ENCODE measurements around the gene FHOD1. TPM values are rescaled to one million over a fixed set of nuclear protein-coding genes. Genes with fewer than 3 reads are reported as not detected.

The FHOD1 gene
- total RNA-seq, 1 experiment from 2014 or later, result 37.2 TPM

DNA sequence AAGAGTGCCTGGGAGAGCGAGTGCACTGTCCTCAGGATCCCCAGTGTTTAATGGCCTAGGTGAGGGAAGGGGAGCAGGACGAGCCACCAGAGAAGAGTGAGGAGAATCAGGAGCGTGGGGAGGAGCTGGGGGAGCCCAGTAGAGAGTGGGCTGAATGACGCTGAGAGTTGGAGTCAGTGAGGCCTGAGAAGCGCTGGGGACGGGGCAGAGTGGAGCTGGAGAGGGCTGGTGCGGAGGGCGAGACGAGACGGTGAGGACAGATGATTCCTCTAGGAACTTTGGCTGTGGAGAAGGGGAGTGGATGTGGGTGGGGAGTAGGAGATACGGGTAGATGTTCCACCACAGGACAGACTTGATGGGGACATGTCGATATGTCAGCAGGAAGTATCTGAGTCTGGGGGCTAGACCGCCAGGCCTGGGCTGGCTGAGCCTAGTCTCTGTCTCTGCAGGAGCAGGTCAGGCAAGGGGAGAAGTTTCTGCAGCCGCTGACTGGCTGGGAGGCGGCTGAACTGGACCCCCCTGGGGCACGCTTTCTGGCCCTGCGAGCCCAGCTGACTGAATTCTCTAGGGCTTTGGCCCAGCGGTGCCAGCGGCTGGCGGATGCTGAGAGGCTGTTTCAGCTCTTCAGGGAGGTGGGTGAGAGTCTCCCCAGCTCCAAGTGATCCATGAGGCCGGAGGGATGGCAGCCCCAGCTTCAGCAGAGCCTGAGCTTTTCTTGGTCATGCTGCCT, 36.7 kb upstream of the FHOD1 start:
- intact Hi-C loops (cut with micrococcal nuclease; ENCODE audit: unreplicated experiment), result no loop called here
- no peak for DNase-seq
- CTCF ChIA-PET, result interaction anchor here (0.6 to 4.5 kb wide), 23 partner anchors 9 to 582 kb away, joined by 3 to 68 read pairs (median 4); partner anchors contain the start of genes FHOD1, KCTD19, LRRC36 and SLC9A5
- Mint-ChIP-seq H3K9me3 (ENCODE audit: low read depth, unreplicated experiment) (no peaks in the 10 kb centered on the region), H3K27ac (ENCODE audit: unreplicated experiment) (no peak overlapping the region), H3K4me3 (ENCODE audit: low read depth, unreplicated experiment) (no peak overlapping the region), H3K36me3 (ENCODE audit: insufficient read depth, unreplicated experiment) (no peaks in the 10 kb centered on the region), H3K27me3 (ENCODE audit: unreplicated experiment) (peaks cover 10% of the 10 kb centered on the region), H3K4me1 (ENCODE audit: low read depth, unreplicated experiment) (peaks cover 9% of the 10 kb centered on the region)
- TF ChIP-seq, protein P1, sequence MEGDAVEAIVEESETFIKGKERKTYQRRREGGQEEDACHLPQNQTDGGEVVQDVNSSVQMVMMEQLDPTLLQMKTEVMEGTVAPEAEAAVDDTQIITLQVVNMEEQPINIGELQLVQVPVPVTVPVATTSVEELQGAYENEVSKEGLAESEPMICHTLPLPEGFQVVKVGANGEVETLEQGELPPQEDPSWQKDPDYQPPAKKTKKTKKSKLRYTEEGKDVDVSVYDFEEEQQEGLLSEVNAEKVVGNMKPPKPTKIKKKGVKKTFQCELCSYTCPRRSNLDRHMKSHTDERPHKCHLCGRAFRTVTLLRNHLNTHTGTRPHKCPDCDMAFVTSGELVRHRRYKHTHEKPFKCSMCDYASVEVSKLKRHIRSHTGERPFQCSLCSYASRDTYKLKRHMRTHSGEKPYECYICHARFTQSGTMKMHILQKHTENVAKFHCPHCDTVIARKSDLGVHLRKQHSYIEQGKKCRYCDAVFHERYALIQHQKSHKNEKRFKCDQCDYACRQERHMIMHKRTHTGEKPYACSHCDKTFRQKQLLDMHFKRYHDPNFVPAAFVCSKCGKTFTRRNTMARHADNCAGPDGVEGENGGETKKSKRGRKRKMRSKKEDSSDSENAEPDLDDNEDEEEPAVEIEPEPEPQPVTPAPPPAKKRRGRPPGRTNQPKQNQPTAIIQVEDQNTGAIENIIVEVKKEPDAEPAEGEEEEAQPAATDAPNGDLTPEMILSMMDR (IDR thresholded peaks at IDR 0.05; ENCODE audit: unreplicated experiment), result no peak
- BruUV-seq (replicated peaks), result no TSS peak

DNA sequence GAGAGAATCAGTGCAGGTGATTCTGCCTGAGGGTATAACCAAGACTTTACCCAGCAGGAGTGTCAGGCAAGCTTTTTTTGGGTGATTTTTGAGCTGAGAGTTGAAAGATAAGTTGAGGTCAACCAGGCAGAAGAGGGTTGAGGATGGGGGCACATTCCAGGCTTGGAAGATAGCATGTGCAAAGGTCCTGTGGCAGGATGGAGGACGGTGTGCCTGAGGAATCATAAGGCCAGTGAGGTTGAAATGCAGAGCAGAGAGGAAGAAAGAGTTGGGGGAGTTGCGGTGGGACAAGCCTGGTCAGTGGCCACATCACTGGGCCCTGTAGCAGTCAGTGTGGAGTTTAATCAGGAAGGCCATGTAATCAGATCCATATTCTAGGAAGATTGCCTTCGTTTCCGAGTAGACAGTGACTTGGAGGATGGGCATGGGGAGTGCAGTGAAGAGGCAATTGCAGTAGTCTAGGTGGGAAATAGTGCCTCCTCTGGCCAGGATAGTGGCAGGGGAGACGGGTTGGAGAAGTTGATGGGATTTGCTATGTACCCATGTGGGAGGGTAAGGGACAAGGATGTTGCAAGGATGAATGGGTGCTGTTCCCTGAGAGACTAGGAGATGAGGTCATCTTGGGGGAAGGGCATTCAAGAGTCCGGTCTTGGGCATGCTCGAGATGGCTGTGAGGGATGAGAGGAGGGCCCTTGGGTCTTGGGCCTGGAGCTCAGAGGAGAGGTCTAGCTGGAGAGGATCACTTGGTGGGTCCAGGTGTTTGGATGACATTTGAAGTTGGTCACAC, 36.0 kb upstream of the FHOD1 start:
- intact Hi-C loops (cut with micrococcal nuclease; ENCODE audit: unreplicated experiment), result no loop called here
- CTCF ChIA-PET, result interaction anchor here (1.2 to 4.5 kb wide), 2 partner anchors 15 to 23 kb away, joined by 3 to 68 read pairs; no protein-coding TSS in a partner anchor
- TF ChIP-seq, protein P1 (IDR thresholded peaks at IDR 0.05; ENCODE audit: unreplicated experiment), result no peak
- H3K27me3 Mint-ChIP-seq (ENCODE audit: unreplicated experiment), result peaks cover 10% of the 10 kb centered on the region
- BruUV-seq (replicated peaks), result no TSS peak
- H3K9me3 Mint-ChIP-seq (ENCODE audit: low read depth, unreplicated experiment), result no peaks in the 10 kb centered on the region
- no peak for DNase-seq
- peaks cover 9% of the 10 kb centered on the region for H3K4me1 Mint-ChIP-seq (ENCODE audit: low read depth, unreplicated experiment)
- no peak overlapping the region for H3K27ac Mint-ChIP-seq (ENCODE audit: unreplicated experiment)
- H3K4me3 Mint-ChIP-seq (ENCODE audit: low read depth, unreplicated experiment), result no peak overlapping the region
- H3K36me3 Mint-ChIP-seq (ENCODE audit: insufficient read depth, unreplicated experiment), result peaks cover 7% of the 10 kb centered on the region

DNA sequence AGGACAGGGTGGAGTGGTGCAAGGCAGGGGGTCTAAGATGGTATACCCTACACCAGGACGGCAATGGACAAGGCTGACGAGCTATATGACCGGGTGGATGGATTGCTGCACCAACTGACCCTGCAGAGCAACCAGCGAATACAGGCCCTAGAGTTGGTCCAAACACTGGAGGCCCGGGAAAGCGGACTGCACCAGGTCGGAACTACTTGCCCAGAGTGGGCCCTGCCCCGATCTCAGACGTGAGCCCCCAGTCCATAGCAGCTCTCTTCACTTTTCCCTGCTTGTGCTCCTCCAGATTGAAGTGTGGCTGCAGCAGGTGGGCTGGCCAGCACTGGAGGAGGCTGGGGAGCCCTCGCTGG, 35.1 kb upstream of the FHOD1 start:
- H3K4me1 Mint-ChIP-seq (ENCODE audit: low read depth, unreplicated experiment), result peaks cover 14% of the 10 kb centered on the region
- TF ChIP-seq, protein P1 (IDR thresholded peaks at IDR 0.05; ENCODE audit: unreplicated experiment), result no peak
- BruUV-seq (replicated peaks), result no TSS peak
- CTCF ChIA-PET, result interaction anchor here (0.5 to 4.5 kb wide), 2 partner anchors 22 to 129 kb away, joined by 3 to 68 read pairs; no protein-coding TSS in a partner anchor
- H3K27ac Mint-ChIP-seq (ENCODE audit: unreplicated experiment), result no peak overlapping the region
- peaks cover 10% of the 10 kb centered on the region for H3K27me3 Mint-ChIP-seq (ENCODE audit: unreplicated experiment)
- intact Hi-C loops (cut with micrococcal nuclease; ENCODE audit: unreplicated experiment), result no loop called here
- DNase-seq, result no peak
- peaks cover 15% of the 10 kb centered on the region for H3K36me3 Mint-ChIP-seq (ENCODE audit: insufficient read depth, unreplicated experiment)
- no peak overlapping the region for H3K4me3 Mint-ChIP-seq (ENCODE audit: low read depth, unreplicated experiment)
- no peaks in the 10 kb centered on the region for H3K9me3 Mint-ChIP-seq (ENCODE audit: low read depth, unreplicated experiment)

DNA sequence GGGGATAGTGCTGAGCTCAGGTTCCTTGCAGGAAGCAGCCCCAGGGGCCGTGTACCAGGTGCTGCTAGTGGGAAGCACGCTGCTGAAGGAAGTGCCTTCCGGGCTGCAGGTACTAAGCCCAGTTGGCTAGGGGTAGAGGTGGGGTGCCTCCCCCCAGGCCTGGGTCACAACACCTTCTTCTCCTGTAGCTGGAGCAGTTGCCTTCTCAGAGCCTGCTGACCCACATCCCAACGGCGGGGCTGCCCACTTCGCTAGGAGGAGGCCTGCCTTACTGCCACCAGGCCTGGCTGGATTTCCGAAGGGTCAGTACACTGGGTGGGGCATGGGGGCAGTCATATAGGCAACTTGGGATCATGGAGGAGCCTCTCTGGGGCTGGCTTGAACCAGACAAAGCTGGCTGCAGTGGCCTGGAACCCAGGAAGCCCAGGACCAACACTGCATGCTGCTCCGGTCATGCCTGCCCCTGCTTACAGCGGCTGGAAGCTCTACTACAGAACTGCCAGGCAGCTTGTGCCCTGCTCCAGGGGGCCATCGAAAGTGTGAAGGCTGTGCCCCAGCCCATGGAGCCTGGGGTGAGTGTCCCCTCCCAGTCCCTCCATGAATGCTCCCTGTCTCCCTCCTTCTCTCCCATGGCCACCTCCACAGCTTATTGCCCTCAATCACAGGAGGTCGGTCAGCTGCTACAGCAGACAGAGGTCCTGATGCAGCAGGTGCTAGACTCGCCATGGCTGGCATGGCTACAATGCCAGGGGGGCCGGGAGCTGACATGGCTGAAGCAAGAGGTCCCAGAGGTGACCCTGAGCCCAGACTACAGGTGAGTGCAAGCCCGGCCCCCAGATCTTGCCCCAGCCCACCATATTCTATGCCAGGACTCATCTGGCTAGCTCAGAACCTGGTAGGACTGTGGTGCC, 34.5 kb upstream of the FHOD1 start:
- H3K36me3 Mint-ChIP-seq (ENCODE audit: insufficient read depth, unreplicated experiment), result peaks cover 22% of the 10 kb centered on the region
- no peaks in the 10 kb centered on the region for H3K9me3 Mint-ChIP-seq (ENCODE audit: low read depth, unreplicated experiment)
- no peak for DNase-seq
- CTCF ChIA-PET, result interaction anchor here (0.5 to 1.4 kb wide), 4 partner anchors 75 to 129 kb away, joined by 3 to 6 read pairs (median 3); no protein-coding TSS in a partner anchor
- H3K4me1 Mint-ChIP-seq (ENCODE audit: low read depth, unreplicated experiment), result peaks cover 20% of the 10 kb centered on the region
- no peak overlapping the region for H3K27ac Mint-ChIP-seq (ENCODE audit: unreplicated experiment)
- peaks cover 10% of the 10 kb centered on the region for H3K27me3 Mint-ChIP-seq (ENCODE audit: unreplicated experiment)
- no peak overlapping the region for H3K4me3 Mint-ChIP-seq (ENCODE audit: low read depth, unreplicated experiment)
- BruUV-seq (replicated peaks), result no TSS peak
- intact Hi-C loops (cut with micrococcal nuclease; ENCODE audit: unreplicated experiment), result no loop called here
- TF ChIP-seq, protein P1 (IDR thresholded peaks at IDR 0.05; ENCODE audit: unreplicated experiment), result no peak
